ENCODE results near the gene GTF2H4. TPM values are rescaled to one million over a fixed set of nuclear protein-coding genes. Genes with fewer than 3 reads are reported as not detected.

GTF2H4 gene
- total RNA-seq, 1 donor: 10.9 TPM

GRCh38 chr6:30937265-30937664, 29.3 kb downstream of the GTF2H4 start:
- H3K4me3 ChIP-seq (ENCODE audit: insufficient read depth, low read length): no peak overlapping the region
- H2AFZ ChIP-seq (ENCODE audit: low read length): no peak overlapping the region
- no peaks in the 10 kb centered on the region for H3K79me2 ChIP-seq (ENCODE audit: insufficient read depth, low read length)
- H3K27ac ChIP-seq (ENCODE audit: low read depth, low read length): no peak overlapping the region
- no peaks in the 10 kb centered on the region for H4K20me1 ChIP-seq (ENCODE audit: insufficient read depth, low read length)
- H3K4me2 ChIP-seq (ENCODE audit: insufficient read depth, low read length): no peak overlapping the region
- peaks cover 4% of the 10 kb centered on the region for H3K4me1 ChIP-seq (ENCODE audit: insufficient read depth, low read length)
- H3K9me3 ChIP-seq (ENCODE audit: low read depth, low read length): no peaks in the 10 kb centered on the region
- H3K36me3 ChIP-seq (ENCODE audit: insufficient read depth, low read length): no peaks in the 10 kb centered on the region
- no peak for DNase-seq (ENCODE audit: insufficient read length, low spot score, missing footprints)
- H3K27me3 ChIP-seq (ENCODE audit: insufficient read depth, low read length): peaks cover 21% of the 10 kb centered on the region
- TF ChIP-seq CTCF (IDR thresholded peaks at IDR 0.05; ENCODE audit: extremely low read depth, low read depth, low read length): no peak

- Histone ChIP-seq H2AFZ (ENCODE audit: low read length) (no peak overlapping the region), H3K27ac (ENCODE audit: low read depth, low read length) (no peak overlapping the region), H3K79me2 (ENCODE audit: insufficient read depth, low read length) (no peaks in the 10 kb centered on the region), H3K27me3 (ENCODE audit: insufficient read depth, low read length) (peaks cover 21% of the 10 kb centered on the region), H3K9me3 (ENCODE audit: low read depth, low read length) (no peaks in the 10 kb centered on the region), H3K4me1 (ENCODE audit: insufficient read depth, low read length) (peaks cover 8% of the 10 kb centered on the region), H3K4me2 (ENCODE audit: insufficient read depth, low read length) (no peak overlapping the region), H4K20me1 (ENCODE audit: insufficient read depth, low read length) (no peaks in the 10 kb centered on the region), H3K36me3 (ENCODE audit: insufficient read depth, low read length) (no peaks in the 10 kb centered on the region), H3K4me3 (ENCODE audit: insufficient read depth, low read length) (no peak overlapping the region)
- TF ChIP-seq CTCF (IDR thresholded peaks at IDR 0.05; ENCODE audit: extremely low read depth, low read depth, low read length): no peak
- no peak for DNase-seq (ENCODE audit: insufficient read length, low spot score, missing footprints)
Measured at GRCh38 chr6:30938730-30939129, 30.7 kb downstream of the GTF2H4 start.

GRCh38 chr6:30939473-30939872, 31.5 kb downstream of the GTF2H4 start:
- H3K27me3 ChIP-seq (ENCODE audit: insufficient read depth, low read length): peaks cover 21% of the 10 kb centered on the region

GRCh38 chr6:30940361-30940986, 32.5 kb downstream of the GTF2H4 start, which contains the start of gene MUCL3:
TSS of gene MUCL3 (plus strand) at chr6:30940973. CDS start at chr6:30941000, 27 bp downstream.
- H3K9me3 ChIP-seq (ENCODE audit: low read depth, low read length): no peaks in the 10 kb centered on the region
- no peaks in the 10 kb centered on the region for H3K36me3 ChIP-seq (ENCODE audit: insufficient read depth, low read length)
- peaks cover 8% of the 10 kb centered on the region for H3K4me1 ChIP-seq (ENCODE audit: insufficient read depth, low read length)
- H4K20me1 ChIP-seq (ENCODE audit: insufficient read depth, low read length): no peaks in the 10 kb centered on the region
- no peak for TF ChIP-seq CTCF (IDR thresholded peaks at IDR 0.05; ENCODE audit: extremely low read depth, low read depth, low read length)
- no peak within 1 kb of the TSS for H3K27ac ChIP-seq (ENCODE audit: low read depth, low read length)
- no peak for DNase-seq (ENCODE audit: insufficient read length, low spot score, missing footprints)
- H3K79me2 ChIP-seq (ENCODE audit: insufficient read depth, low read length): no peaks in the 10 kb centered on the region
- H3K27me3 ChIP-seq (ENCODE audit: insufficient read depth, low read length): peaks cover 21% of the 10 kb centered on the region
- H2AFZ ChIP-seq (ENCODE audit: low read length): no peak within 1 kb of the TSS
- no peak within 1 kb of the TSS for H3K4me3 ChIP-seq (ENCODE audit: insufficient read depth, low read length)
- H3K4me2 ChIP-seq (ENCODE audit: insufficient read depth, low read length): no peak within 1 kb of the TSS

More at GRCh38 chr6:30939473-30939872, 31.5 kb downstream of the GTF2H4 start:
- Histone ChIP-seq H4K20me1 (ENCODE audit: insufficient read depth, low read length) (no peaks in the 10 kb centered on the region), H3K4me1 (ENCODE audit: insufficient read depth, low read length) (peaks cover 8% of the 10 kb centered on the region), H3K9me3 (ENCODE audit: low read depth, low read length) (no peaks in the 10 kb centered on the region), H3K4me2 (ENCODE audit: insufficient read depth, low read length) (no peak overlapping the region), H3K79me2 (ENCODE audit: insufficient read depth, low read length) (no peaks in the 10 kb centered on the region), H3K4me3 (ENCODE audit: insufficient read depth, low read length) (no peak overlapping the region), H3K27ac (ENCODE audit: low read depth, low read length) (no peak overlapping the region), H3K36me3 (ENCODE audit: insufficient read depth, low read length) (no peaks in the 10 kb centered on the region), H2AFZ (ENCODE audit: low read length) (no peak overlapping the region)
- no peak for DNase-seq (ENCODE audit: insufficient read length, low spot score, missing footprints)
- TF ChIP-seq CTCF (IDR thresholded peaks at IDR 0.05; ENCODE audit: extremely low read depth, low read depth, low read length): no peak
